Measurements from ENCODE around the gene EMP3. TPM values are rescaled to one million over a fixed set of nuclear protein-coding genes. Genes with fewer than 3 reads are reported as not detected.
"Not testable (repeated sequence)": the region's sequence is repeated elsewhere in the genome, so short reads cannot be mapped to it uniquely, and the experiment has no call there.

Gene EMP3
- total RNA-seq, 2 donors from 2014 or later = 150 to 174 TPM

DNA sequence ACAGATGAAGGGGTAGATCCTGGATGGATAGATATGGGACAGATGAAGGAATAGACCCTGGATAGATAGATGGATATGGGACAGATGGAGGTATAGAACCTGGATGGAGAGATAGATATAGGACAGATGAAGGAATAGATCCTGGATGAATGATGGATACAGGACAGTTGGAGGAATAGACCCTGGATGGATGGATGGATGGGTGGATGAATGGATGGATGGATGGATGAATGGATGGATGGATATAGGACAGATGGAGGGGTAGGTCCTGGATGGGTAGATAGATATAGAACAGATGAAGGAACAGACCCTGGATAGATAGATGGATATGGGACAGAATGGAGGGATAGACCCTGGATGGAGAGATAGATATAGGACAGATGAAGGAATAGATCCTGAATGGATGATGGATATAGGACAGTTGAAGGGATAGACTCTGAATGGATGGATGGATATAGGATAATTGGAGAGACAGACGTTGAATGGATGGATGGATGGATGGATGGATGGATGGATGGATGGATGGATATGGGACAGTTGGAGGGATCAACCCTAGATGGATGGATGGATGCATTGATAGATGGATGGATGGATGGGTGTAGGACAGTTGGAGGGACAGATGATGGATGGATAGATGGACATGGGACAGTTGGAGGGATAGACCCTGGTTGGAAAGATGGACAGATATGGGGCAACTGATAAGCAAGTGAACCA, 23.3 kb upstream of the EMP3 start:
- Mint-ChIP-seq H3K9me3 (no peaks in the 10 kb centered on the region), H3K27me3 (ENCODE audit: low read depth) (no peaks in the 10 kb centered on the region)

DNA sequence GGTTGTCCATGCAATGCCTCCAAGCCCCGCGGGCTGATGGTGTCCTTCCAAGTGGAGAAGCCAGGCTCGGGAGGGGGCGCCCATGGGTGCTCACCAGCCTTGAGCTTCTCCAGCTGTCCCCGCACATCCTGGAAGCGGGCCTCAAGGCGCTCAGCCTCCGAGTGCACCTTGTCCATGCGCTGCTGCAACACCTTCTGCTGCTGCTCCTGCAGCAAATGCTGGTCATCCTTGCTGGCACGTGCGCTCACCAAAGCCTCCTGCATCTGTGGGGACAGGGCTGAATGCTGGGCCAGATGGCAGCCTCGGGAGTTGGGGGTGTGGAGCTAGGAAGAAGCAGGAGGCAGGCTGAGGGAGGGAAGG, 22.8 kb upstream of the EMP3 start:
- H3K4me1 Mint-ChIP-seq (ENCODE audit: low read depth) = no peaks in the 10 kb centered on the region
- H3K9me3 Mint-ChIP-seq = no peaks in the 10 kb centered on the region
- ATAC-seq (replicated peaks in 1 of 2) (no peak), DNase-seq (no peak)
- H3K27ac Mint-ChIP-seq = no peak overlapping the region
- H3K27me3 Mint-ChIP-seq (ENCODE audit: low read depth) = no peaks in the 10 kb centered on the region
- no peak overlapping the region for H3K4me3 Mint-ChIP-seq
- H3K36me3 Mint-ChIP-seq (ENCODE audit: insufficient read depth in 2 of 2) = no peaks in the 10 kb centered on the region

More for the DNA sequence above, 23.3 kb upstream of the EMP3 start:
- Mint-ChIP-seq H3K4me3 (no peak overlapping the region), H3K4me1 (ENCODE audit: low read depth) (no peaks in the 10 kb centered on the region), H3K36me3 (ENCODE audit: insufficient read depth in 2 of 2) (no peaks in the 10 kb centered on the region), H3K27ac (no peak overlapping the region)
- ATAC-seq (replicated peaks in 1 of 2) = no peak
- DNase-seq = no peak

DNA sequence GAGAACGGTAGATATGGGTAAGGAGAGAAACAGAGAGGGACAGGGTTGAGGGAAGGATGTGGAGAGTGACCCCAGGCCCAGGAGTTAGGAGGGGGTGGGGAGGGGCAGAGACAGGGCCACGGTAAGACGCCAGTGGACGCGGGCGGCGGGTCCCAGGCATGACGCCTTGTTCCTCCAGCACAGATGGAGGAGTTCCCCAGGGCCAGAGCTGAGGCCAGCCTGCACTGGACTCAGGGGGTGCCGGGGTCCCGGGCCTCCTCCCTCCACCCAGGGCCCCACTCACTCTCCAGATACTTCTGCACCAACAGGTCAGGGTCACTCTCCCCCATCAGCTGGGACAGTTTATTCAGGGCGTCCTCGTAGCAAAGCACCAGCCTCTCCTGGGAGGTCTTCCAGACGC, 22.0 kb upstream of the EMP3 start:
- ATAC-seq (replicated peaks in 1 of 2) (no peak), DNase-seq (no peak)
- Mint-ChIP-seq H3K27me3 (ENCODE audit: low read depth) (no peaks in the 10 kb centered on the region), H3K4me1 (ENCODE audit: low read depth) (no peaks in the 10 kb centered on the region), H3K9me3 (no peaks in the 10 kb centered on the region), H3K4me3 (no peak overlapping the region), H3K36me3 (ENCODE audit: insufficient read depth in 2 of 2) (no peaks in the 10 kb centered on the region), H3K27ac (no peak overlapping the region)

DNA sequence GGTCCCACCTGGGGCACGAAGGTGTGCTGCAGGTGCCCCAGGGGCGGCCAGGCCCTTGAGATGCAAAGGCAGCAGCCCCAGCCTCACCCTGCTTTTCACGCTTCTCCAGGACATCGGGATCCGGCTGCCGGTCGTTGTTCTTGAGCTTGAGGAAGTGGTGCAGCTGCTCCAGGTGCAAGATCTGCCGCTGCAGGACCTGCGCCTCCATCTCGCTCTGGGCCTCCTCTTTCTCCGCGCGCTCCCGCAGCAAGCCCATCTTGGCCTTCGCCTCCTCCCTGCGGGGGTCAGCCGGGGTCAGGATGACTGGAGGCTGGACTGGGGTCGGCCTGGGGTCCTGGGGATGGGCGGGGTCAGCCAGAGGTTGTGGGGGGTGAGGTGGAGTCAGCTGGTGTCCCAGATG, 21.5 kb upstream of the EMP3 start:
- no peak overlapping the region for H3K4me3 Mint-ChIP-seq
- no peaks in the 10 kb centered on the region for H3K36me3 Mint-ChIP-seq (ENCODE audit: insufficient read depth in 2 of 2)
- H3K27me3 Mint-ChIP-seq (ENCODE audit: low read depth) = no peaks in the 10 kb centered on the region
- ATAC-seq (replicated peaks in 1 of 2) (no peak), DNase-seq (no peak)
- H3K4me1 Mint-ChIP-seq (ENCODE audit: low read depth) = no peaks in the 10 kb centered on the region
- no peak overlapping the region for H3K27ac Mint-ChIP-seq
- no peaks in the 10 kb centered on the region for H3K9me3 Mint-ChIP-seq

DNA sequence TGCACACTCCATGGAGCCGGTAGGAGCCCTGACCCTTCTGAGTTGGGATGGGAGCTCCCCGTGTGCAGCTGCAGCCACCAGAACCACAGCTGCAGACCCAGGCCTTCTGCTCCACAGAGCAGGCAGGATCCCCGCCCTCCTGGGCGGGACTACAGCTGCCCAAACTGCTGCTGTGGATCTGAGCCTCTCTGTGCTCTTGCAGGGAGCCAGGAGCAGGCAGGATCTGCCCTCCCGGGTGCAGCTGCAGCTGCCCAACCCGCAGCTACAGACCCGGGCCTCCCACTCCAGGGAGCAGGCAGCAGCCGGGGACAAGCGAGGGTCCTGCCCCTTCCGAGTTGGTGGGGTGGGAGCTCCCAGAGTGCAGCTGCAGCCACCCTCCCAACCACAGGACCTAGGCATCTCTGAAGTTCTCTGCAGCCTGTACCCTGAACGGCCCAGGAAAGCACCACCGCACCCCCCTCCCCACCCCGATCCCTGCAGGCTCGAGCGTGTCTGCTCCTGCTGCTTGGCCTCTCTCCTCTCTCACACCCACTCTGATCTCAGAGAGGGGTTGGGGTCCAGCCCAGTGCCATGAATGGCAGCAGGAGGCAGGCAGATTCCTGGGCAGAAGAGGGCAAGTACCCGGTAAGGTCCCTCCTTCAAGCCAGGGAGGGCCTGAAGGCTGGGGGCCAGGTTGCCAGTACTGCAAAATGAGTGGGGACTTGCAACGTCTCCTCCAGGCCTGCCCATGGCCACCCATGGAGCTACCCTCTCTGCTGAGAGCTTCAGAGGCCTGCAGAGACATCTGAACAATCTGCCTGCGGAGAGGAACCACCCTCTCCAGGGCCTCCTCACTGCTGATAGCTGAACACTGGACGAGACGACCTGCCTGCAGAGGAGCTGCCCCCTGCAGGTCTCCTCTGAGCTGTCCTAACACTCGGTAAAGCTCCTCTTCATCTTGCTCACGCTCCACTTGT, 16.4 kb upstream of the EMP3 start:
- H3K9me3 Mint-ChIP-seq = no peaks in the 10 kb centered on the region

GRCh38 chr19:48309731-48310130, 15.6 kb upstream of the EMP3 start:
- not testable (repeated sequence) for H3K27ac Mint-ChIP-seq; H3K36me3 Mint-ChIP-seq (ENCODE audit: insufficient read depth in 2 of 2); H3K4me3 Mint-ChIP-seq; DNase-seq; H3K9me3 Mint-ChIP-seq; H3K4me1 Mint-ChIP-seq (ENCODE audit: low read depth); ATAC-seq (replicated peaks in 1 of 2); H3K27me3 Mint-ChIP-seq (ENCODE audit: low read depth)

More for the DNA sequence above, 16.4 kb upstream of the EMP3 start:
- Mint-ChIP-seq H3K27ac (no peak overlapping the region), H3K4me1 (ENCODE audit: low read depth) (no peaks in the 10 kb centered on the region), H3K36me3 (ENCODE audit: insufficient read depth in 2 of 2) (no peaks in the 10 kb centered on the region), H3K27me3 (ENCODE audit: low read depth) (no peaks in the 10 kb centered on the region), H3K4me3 (no peak overlapping the region)
- no peak for ATAC-seq (replicated peaks in 1 of 2)
- no peak for DNase-seq

GRCh38 chr19:48310227-48310626, 15.1 kb upstream of the EMP3 start:
- no peak overlapping the region for H3K4me3 Mint-ChIP-seq
- H3K36me3 Mint-ChIP-seq (ENCODE audit: insufficient read depth in 2 of 2) = no peaks in the 10 kb centered on the region
- no peak for DNase-seq
- H3K27me3 Mint-ChIP-seq (ENCODE audit: low read depth) = no peaks in the 10 kb centered on the region
- H3K9me3 Mint-ChIP-seq = no peaks in the 10 kb centered on the region
- no peaks in the 10 kb centered on the region for H3K4me1 Mint-ChIP-seq (ENCODE audit: low read depth)
- H3K27ac Mint-ChIP-seq = no peak overlapping the region
- no peak for ATAC-seq (replicated peaks in 1 of 2)

DNA sequence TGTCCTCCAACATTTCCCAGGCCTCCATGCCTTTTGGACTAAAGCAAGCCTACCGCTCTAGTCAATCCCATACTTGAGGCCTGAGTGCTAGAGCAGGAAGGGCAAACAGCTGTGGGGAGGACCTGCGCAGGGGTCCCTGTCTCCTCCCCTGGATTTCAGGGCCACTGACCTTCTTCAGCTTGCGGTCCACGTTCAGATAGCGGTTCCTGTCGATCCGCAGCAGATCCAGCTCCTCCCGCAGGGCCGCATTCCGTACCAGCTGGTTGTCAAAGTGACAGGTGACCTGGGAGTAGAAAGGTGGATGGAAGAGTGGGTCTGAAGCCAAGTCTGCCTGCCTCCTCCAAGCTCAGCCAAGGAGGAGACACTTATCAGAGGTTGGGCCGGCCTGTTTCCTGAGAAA, 14.0 kb upstream of the EMP3 start:
- no peak for DNase-seq
- no peaks in the 10 kb centered on the region for H3K9me3 Mint-ChIP-seq

GRCh38 chr19:48315712-48316111, 9.6 kb upstream of the EMP3 start:
- DNase-seq = no peak
- H3K4me3 Mint-ChIP-seq = no peak overlapping the region
- H3K9me3 Mint-ChIP-seq = no peaks in the 10 kb centered on the region
- H3K27me3 Mint-ChIP-seq (ENCODE audit: low read depth) = no peaks in the 10 kb centered on the region
- ATAC-seq (replicated peaks in 1 of 2) = no peak
- H3K4me1 Mint-ChIP-seq (ENCODE audit: low read depth) = peaks cover 12% of the 10 kb centered on the region
- no peaks in the 10 kb centered on the region for H3K36me3 Mint-ChIP-seq (ENCODE audit: insufficient read depth in 2 of 2)
- no peak overlapping the region for H3K27ac Mint-ChIP-seq

More for the DNA sequence above, 14.0 kb upstream of the EMP3 start:
- Mint-ChIP-seq H3K4me3 (no peak overlapping the region), H3K36me3 (ENCODE audit: insufficient read depth in 2 of 2) (no peaks in the 10 kb centered on the region), H3K27ac (no peak overlapping the region), H3K27me3 (ENCODE audit: low read depth) (no peaks in the 10 kb centered on the region), H3K4me1 (ENCODE audit: low read depth) (no peaks in the 10 kb centered on the region)
- no peak for ATAC-seq (replicated peaks in 1 of 2)

DNA sequence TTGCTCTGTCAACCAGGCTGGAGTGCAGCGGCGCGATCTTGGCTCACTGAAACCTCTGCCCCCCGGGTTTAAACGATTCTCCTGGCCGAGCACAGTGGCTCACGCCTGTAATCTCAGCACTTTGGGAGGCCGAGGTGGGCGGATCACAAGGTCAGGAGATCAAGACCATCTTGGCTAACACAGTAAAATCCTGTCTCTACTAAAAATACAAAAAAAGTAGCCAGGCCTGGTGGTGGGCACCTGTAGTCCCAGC, 7.7 kb upstream of the EMP3 start:
- not testable (repeated sequence) for H3K27ac Mint-ChIP-seq; DNase-seq; H3K27me3 Mint-ChIP-seq (ENCODE audit: low read depth); H3K36me3 Mint-ChIP-seq (ENCODE audit: insufficient read depth in 2 of 2); H3K4me3 Mint-ChIP-seq; ATAC-seq (replicated peaks in 1 of 2); H3K9me3 Mint-ChIP-seq
- H3K4me1 Mint-ChIP-seq (ENCODE audit: low read depth) = peaks cover 27% of the 10 kb centered on the region

- ATAC-seq (replicated peaks in 1 of 2) = no peak
- Mint-ChIP-seq H3K27ac (no peak overlapping the region), H3K36me3 (ENCODE audit: insufficient read depth in 2 of 2) (no peaks in the 10 kb centered on the region), H3K4me1 (ENCODE audit: low read depth) (peaks cover 35% of the 10 kb centered on the region), H3K9me3 (no peaks in the 10 kb centered on the region), H3K4me3 (no peak overlapping the region), H3K27me3 (ENCODE audit: low read depth) (no peaks in the 10 kb centered on the region)
- no peak for DNase-seq
Measured at GRCh38 chr19:48318286-48318987, 6.9 kb upstream of the EMP3 start.

DNA sequence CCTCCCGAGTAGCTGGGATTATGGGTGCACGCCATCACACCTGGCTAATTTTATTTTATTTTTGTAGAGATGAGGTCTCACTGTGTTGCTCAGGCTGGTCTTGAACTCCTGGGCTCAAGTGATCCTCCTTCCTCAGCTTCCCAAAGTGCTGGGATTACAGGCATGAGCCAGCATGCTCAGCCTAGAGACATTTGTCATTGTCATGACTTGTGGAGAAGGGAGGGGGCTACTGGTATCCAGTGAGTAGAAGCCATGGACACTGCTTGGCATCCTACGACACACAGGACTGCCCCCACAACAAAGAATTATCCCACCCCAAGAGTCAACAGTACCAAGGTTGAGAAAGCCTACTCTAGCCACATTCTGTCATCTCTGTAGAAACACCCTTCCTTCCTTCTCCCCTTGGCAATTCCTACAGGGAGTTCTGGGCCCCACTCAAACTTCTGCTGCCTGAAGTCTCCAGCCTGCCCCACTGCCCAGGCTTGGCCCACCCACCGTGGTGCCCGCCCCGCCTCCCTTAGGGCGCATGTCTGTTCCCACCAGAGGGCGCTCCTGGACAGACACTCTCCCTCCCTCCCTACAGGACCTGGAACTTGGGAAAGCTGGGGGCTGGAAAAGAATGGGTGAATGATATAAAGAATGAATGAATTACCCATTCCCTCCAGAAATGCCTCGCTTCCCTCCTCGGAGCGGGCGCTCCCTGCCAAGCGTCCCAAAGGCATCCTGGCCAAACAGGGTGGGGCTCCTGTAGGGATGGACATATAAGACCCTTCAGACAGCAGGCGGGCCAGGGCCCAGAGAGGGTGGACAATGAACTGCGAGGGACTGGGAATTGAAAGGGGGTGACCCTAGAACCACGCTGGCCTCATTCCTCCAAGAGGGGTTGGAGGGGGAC, 5.5 kb upstream of the EMP3 start:
- Mint-ChIP-seq H3K4me3 (peak overlapping the region; percentile 93 to 95), H3K9me3 (no peaks in the 10 kb centered on the region), H3K36me3 (ENCODE audit: insufficient read depth in 2 of 2) (no peaks in the 10 kb centered on the region), H3K27ac (no peak overlapping the region), H3K27me3 (ENCODE audit: low read depth) (no peaks in the 10 kb centered on the region), H3K4me1 (ENCODE audit: low read depth) (peaks cover 49% of the 10 kb centered on the region)
- DNase-seq (peak; percentile 86), ATAC-seq (replicated peaks in 1 of 2) (peak; percentile 18 to 20)

DNA sequence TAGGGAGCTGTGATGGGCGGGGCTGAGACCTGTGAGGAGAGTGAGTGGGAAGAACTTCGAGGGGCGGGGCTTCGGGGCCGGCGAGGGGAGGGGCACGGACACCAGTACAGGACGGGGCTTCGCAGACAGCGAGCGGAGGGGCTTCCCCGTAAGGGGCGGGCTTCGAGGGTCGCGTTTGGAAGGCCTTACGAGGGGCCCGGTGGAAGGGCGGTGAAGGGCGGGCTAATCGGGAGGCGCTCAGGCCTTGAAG, 4.1 kb upstream of the EMP3 start:
- DNase-seq = peak; percentile 97 to 99
- Mint-ChIP-seq H3K4me1 (ENCODE audit: low read depth) (peaks cover 62% of the 10 kb centered on the region), H3K27me3 (ENCODE audit: low read depth) (no peaks in the 10 kb centered on the region)

More for the DNA sequence above, 4.1 kb upstream of the EMP3 start:
- H3K27ac Mint-ChIP-seq = peak overlapping the region; percentile 96
- H3K9me3 Mint-ChIP-seq = no peaks in the 10 kb centered on the region
- ATAC-seq (replicated peaks in 1 of 2) = peak; percentile 74 to 76
- H3K36me3 Mint-ChIP-seq (ENCODE audit: insufficient read depth in 2 of 2) = peaks cover 2 to 6% of the 10 kb centered on the region in 2 donors
- peak overlapping the region; percentile 93 to 95 for H3K4me3 Mint-ChIP-seq

Measured in activated T-cell treated with anti-CD3 and anti-CD28 coated beads, Interleukin-2, amount 50 U/mL, for 72 hours (primary cell).